Hepatocyte (in vitro differentiated cells): Measurements from ENCODE around the gene PRELID1. TPM values are rescaled to one million over a fixed set of nuclear protein-coding genes. Genes with fewer than 3 reads are reported as not detected.

Source experiments
- DNase-seq: peaks from one replicate; pipeline ENCODE4 v3.0.0-alpha.2; 2016; ENCODE audit warnings: low spot score
- H2AFZ ChIP-seq: fragments of 200-600 bp; sonication (generic); 2 replicates; pipeline ENCODE4 v1.6.0; 2016; ENCODE audit warnings: antibody characterized with exemption, mild to moderate bottlenecking
- H3K27ac ChIP-seq: fragments of 200-600 bp; sonication (generic); 2 replicates; pipeline ENCODE4 v1.5.1; 2016; ENCODE audit warnings: mild to moderate bottlenecking
- H3K27me3 ChIP-seq: fragments of 200-600 bp; sonication (generic); 2 replicates; pipeline ENCODE4 v1.6.1; 2016
- H3K36me3 ChIP-seq: fragments of 200-600 bp; sonication (generic); replicated peaks from 2 replicates; pipeline ENCODE4 v1.5.1; 2016; ENCODE audit warnings: low read depth; ENCODE audit not compliant: insufficient read depth
- H3K4me1 ChIP-seq: fragments of 200-600 bp; sonication (generic); 2 replicates; pipeline ENCODE4 v1.5.1; 2016; ENCODE audit warnings: mild to moderate bottlenecking, moderate library complexity; ENCODE audit not compliant: insufficient read depth
- H3K4me2 ChIP-seq: fragments of 200-600 bp; sonication (generic); 2 replicates; pipeline ENCODE4 v1.6.0; 2016
- H3K4me3 ChIP-seq: fragments of 200-600 bp; sonication (generic); 2 replicates; pipeline ENCODE4 v1.5.1; 2016; ENCODE audit warnings: mild to moderate bottlenecking
- H3K79me2 ChIP-seq: fragments of 200-600 bp; sonication (generic); 2 replicates; pipeline ENCODE4 v1.6.0; 2017; ENCODE audit warnings: mild to moderate bottlenecking
- H3K9me2 ChIP-seq: fragments of 200-600 bp; sonication (generic); replicated peaks from 2 replicates; pipeline ENCODE4 v1.6.0; 2017; ENCODE audit warnings: mild to moderate bottlenecking; ENCODE audit not compliant: insufficient read depth
- H3K9me3 ChIP-seq: fragments of 200-600 bp; sonication (generic); 2 replicates; pipeline ENCODE4 v1.5.1; 2016; ENCODE audit warnings: low read depth, mild to moderate bottlenecking
- H4K20me1 ChIP-seq: fragments of 200-600 bp; sonication (generic); 2 replicates; pipeline ENCODE4 v1.6.0; 2016; ENCODE audit warnings: mild to moderate bottlenecking; ENCODE audit not compliant: insufficient read depth, poor library complexity, severe bottlenecking
- EZH2 ChIP-seq: fragments of 200-600 bp; sonication (generic); IDR thresholded peaks from 2 replicates; pipeline ENCODE4 v1.6.1; 2016; ENCODE audit warnings: antibody characterized with exemption, mild to moderate bottlenecking, borderline replicate concordance
- EZH2phosphoT487 ChIP-seq: fragments of 200-600 bp; sonication (generic); IDR thresholded peaks from one replicate; pipeline ENCODE4 v1.6.1; 2018; ENCODE audit warnings: antibody characterized with exemption, mild to moderate bottlenecking, low read depth, moderate library complexity; ENCODE audit not compliant: unreplicated experiment, severe bottlenecking
- WGBS: methylation state at CpG from one replicate; pipeline ENCODE4 v1.1.6; 2016; ENCODE audit warnings: low lambda C conversion rate; ENCODE audit errors: missing lambda C conversion rate; 5-methylcytosine and 5-hydroxymethylcytosine counted together
- polyA plus RNA-seq: library from polyadenylated mRNA; unstranded; fragments of >200 nt; fragmentation: Nextera tagmentation; extraction: Ambion mirVana; gene quantifications from 2 replicates; pipeline ENCODE4 v1.2.1, GENCODE V29; 2016
- total RNA-seq: library from RNA; depleted of rRNA; stranded (reverse); fragments of >200 nt; gene quantifications from 2 replicates; pipeline ENCODE4 v1.2.3, GENCODE V29; 2014
- TF ChIP-seq, protein P1 (sequence below): fragments of 200-600 bp; sonication (generic); IDR thresholded peaks from 2 replicates; pipeline ENCODE4 v1.5.1; 2016; ENCODE audit warnings: antibody characterized with exemption, mild to moderate bottlenecking; ENCODE audit not compliant: poor library complexity

The PRELID1 gene
- total and polyA plus RNA-seq, 2 experiments from 2014 or later, result 228 to 282 TPM

DNA sequence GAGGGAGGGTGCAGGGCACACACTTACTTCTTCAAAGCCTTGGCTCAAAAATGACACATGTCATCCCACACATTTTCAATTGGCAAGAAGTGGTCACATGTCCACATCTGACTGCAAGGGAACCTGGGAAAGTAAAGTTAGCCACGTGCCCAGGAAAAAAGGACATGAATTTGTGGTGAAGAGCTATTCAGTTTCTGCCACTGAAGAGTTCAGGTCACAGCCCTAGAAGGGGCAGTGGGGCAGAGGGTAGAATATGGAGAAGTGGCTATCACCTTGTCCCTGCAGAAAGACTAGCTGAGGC, 52.2 kb downstream of the PRELID1 start:
- no peaks in the 10 kb centered on the region for H3K36me3 ChIP-seq
- H3K4me1 ChIP-seq, result peaks cover 4% of the 10 kb centered on the region
- no peak overlapping the region for H3K4me3 ChIP-seq
- 32% methylated on average over 1 of the region's 1 CpG for WGBS
- no peaks in the 10 kb centered on the region for H3K9me2 ChIP-seq
- no peak overlapping the region for H2AFZ ChIP-seq
- TF ChIP-seq EZH2phosphoT487 (no peak), EZH2 (no peak)
- TF ChIP-seq, protein P1, sequence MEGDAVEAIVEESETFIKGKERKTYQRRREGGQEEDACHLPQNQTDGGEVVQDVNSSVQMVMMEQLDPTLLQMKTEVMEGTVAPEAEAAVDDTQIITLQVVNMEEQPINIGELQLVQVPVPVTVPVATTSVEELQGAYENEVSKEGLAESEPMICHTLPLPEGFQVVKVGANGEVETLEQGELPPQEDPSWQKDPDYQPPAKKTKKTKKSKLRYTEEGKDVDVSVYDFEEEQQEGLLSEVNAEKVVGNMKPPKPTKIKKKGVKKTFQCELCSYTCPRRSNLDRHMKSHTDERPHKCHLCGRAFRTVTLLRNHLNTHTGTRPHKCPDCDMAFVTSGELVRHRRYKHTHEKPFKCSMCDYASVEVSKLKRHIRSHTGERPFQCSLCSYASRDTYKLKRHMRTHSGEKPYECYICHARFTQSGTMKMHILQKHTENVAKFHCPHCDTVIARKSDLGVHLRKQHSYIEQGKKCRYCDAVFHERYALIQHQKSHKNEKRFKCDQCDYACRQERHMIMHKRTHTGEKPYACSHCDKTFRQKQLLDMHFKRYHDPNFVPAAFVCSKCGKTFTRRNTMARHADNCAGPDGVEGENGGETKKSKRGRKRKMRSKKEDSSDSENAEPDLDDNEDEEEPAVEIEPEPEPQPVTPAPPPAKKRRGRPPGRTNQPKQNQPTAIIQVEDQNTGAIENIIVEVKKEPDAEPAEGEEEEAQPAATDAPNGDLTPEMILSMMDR, result no peak
- no peak overlapping the region for H3K27ac ChIP-seq
- no peaks in the 10 kb centered on the region for H3K27me3 ChIP-seq
- H3K4me2 ChIP-seq, result no peak overlapping the region
- DNase-seq, result no peak
- no peaks in the 10 kb centered on the region for H3K9me3 ChIP-seq
- H4K20me1 ChIP-seq, result no peaks in the 10 kb centered on the region
- H3K79me2 ChIP-seq, result peaks cover 5% of the 10 kb centered on the region

Other genes with a start within 250 kb of the PRELID1 start
- 90.2 and 121 TPM in 2 replicates for gene FGFR4, start 216.9 kb upstream of the PRELID1 start, total RNA-seq
- gene FGFR4, start 216.9 kb upstream of the PRELID1 start, polyA plus RNA-seq, result 75.6 and 94.3 TPM in 2 replicates
- gene NSD1, start 170.0 kb upstream of the PRELID1 start, total RNA-seq, result 28.8 and 29.1 TPM in 2 replicates
- gene NSD1, start 170.0 kb upstream of the PRELID1 start, polyA plus RNA-seq, result 23.4 and 26.6 TPM in 2 replicates
- 25.7 and 30.3 TPM in 2 replicates for gene RAB24, start 80 bp upstream of the PRELID1 start, total RNA-seq
- gene RAB24, start 80 bp upstream of the PRELID1 start, polyA plus RNA-seq, result 64.6 and 76.6 TPM in 2 replicates
- 14.0 and 22.3 TPM in 2 replicates for gene MXD3, start 8.1 kb downstream of the PRELID1 start, total RNA-seq
- 11.9 and 16.5 TPM in 2 replicates for gene MXD3, start 8.1 kb downstream of the PRELID1 start, polyA plus RNA-seq
- gene LMAN2, start 47.9 kb downstream of the PRELID1 start, total RNA-seq, result 357 and 366 TPM in 2 replicates
- gene LMAN2, start 47.9 kb downstream of the PRELID1 start, polyA plus RNA-seq, result 381 and 391 TPM in 2 replicates
- 26.1 and 36.5 TPM in 2 replicates for gene RGS14, start 54.1 kb downstream of the PRELID1 start, total RNA-seq
- gene RGS14, start 54.1 kb downstream of the PRELID1 start, polyA plus RNA-seq, result 30.7 and 37.0 TPM in 2 replicates
- gene SLC34A1, start 80.6 kb downstream of the PRELID1 start, total RNA-seq, result 0.12 TPM in 1 of 2 replicates, not detected in the other
- gene SLC34A1, start 80.6 kb downstream of the PRELID1 start, polyA plus RNA-seq, result 0.33 TPM in 1 of 2 replicates, not detected in the other
- not detected in 2 replicates for gene PFN3, start 96.9 kb downstream of the PRELID1 start, total RNA-seq
- not detected in 2 replicates for gene PFN3, start 96.9 kb downstream of the PRELID1 start, polyA plus RNA-seq
- 16.5 and 18.2 TPM in 2 replicates for gene F12, start 105.8 kb downstream of the PRELID1 start, total RNA-seq
- 46.6 and 49.8 TPM in 2 replicates for gene F12, start 105.8 kb downstream of the PRELID1 start, polyA plus RNA-seq
- gene GRK6, start 122.9 kb downstream of the PRELID1 start, total RNA-seq, result 29.3 and 31.6 TPM in 2 replicates
- gene GRK6, start 122.9 kb downstream of the PRELID1 start, polyA plus RNA-seq, result 27.3 and 31.1 TPM in 2 replicates
- 4.8 TPM in 2 replicates for gene PRR7, start 143.0 kb downstream of the PRELID1 start, total RNA-seq
- gene PRR7, start 143.0 kb downstream of the PRELID1 start, polyA plus RNA-seq, result 11.7 and 14.3 TPM in 2 replicates
- gene DBN1, start 169.8 kb downstream of the PRELID1 start, total RNA-seq, result 83.7 and 107 TPM in 2 replicates
- gene DBN1, start 169.8 kb downstream of the PRELID1 start, polyA plus RNA-seq, result 116 and 122 TPM in 2 replicates
- 43.5 and 57.1 TPM in 2 replicates for gene PDLIM7, start 193.8 kb downstream of the PRELID1 start, total RNA-seq
- 143 and 156 TPM in 2 replicates for gene PDLIM7, start 193.8 kb downstream of the PRELID1 start, polyA plus RNA-seq
- 3.3 and 3.5 TPM in 2 replicates for gene DOK3, start 206.0 kb downstream of the PRELID1 start, total RNA-seq
- 2.6 and 3.1 TPM in 2 replicates for gene DOK3, start 206.0 kb downstream of the PRELID1 start, polyA plus RNA-seq
- gene DDX41, start 213.2 kb downstream of the PRELID1 start, total RNA-seq, result 45.0 and 65.9 TPM in 2 replicates
- 42.8 and 50.7 TPM in 2 replicates for gene DDX41, start 213.2 kb downstream of the PRELID1 start, polyA plus RNA-seq